Measurements from ENCODE around the gene OR12D1.

Gene OR12D1

DNA sequence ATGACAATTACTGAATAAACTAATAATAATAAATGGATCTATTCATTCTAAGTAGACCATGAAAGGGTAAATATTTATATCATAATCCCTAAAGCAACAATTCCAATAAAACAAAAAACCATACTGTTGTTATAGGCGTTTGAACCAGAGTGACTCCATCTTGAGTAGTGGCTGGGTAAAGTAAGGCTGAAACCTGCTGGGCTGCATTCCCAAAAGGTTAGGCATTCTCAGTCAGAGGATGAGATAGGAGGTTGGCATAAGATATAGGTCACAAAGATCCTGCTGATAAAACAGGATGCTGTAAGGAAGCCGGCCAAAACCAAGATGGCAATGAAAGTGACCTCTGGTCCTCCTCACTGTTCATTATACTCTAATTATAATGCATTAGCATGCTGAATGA, 50.6 kb downstream of the OR12D1 start:
- DNase-seq (ENCODE audit: low read depth in 1 of 2, low spot score in 1 of 2): no peak

DNA sequence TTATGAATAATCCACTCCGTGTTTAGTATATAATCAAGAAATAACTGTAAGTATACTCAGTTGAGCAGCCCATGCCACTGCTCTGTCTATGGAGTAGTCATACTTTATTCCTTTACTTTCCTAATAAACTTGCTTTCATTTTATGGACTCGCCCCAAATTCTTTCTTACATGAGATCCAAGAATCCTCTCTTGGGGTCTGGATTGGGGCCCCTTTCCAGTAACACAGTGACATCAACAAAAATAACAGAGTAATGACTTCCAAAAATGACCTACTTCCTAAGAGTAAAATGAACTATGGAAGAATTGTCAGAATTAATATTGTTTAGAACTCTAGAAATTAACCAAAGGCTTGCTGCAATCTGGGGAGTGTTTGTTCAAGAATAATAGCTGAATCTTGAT, 51.1 kb downstream of the OR12D1 start:
- no peak for DNase-seq (ENCODE audit: low read depth in 1 of 2, low spot score in 1 of 2)

DNA sequence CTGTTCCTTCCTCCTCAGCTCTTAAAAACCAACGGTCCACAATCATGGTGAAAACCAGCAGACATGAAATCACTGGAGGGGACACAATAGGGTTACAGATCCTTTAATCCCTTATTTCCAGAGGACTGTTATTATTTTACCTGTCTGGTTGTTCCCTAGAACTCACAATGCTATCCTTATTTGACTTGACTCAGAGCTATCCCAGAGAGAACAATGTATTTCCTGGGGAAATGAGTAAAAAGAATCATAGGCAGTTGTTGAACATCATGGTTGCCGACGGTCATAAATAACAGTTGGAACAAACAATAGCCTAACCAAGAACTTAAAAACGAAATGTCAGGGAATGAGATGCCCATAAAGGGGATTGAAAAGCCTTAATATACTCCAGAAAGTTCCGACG, 51.5 kb downstream of the OR12D1 start:
- DNase-seq (ENCODE audit: low read depth in 1 of 2, low spot score in 1 of 2): no peak

All from activated T-helper 1 cell treated with anti-CD3 and anti-CD28 coated beads, Interleukin-2, amount 50 U/mL, for 16 hours (primary cell).